ENCODE results near the gene WDR38. TPM values are rescaled to one million over a fixed set of nuclear protein-coding genes. Genes with fewer than 3 reads are reported as not detected.

Gene WDR38
- total and polyA plus RNA-seq, 2 of the 13 experiments (the other 11 are each of a cell fraction or from before 2014, with no cell fraction given) = not detected

GRCh38 chr9:124818431-124819281 lies 34.6 kb upstream of the WDR38 start (continued):
- TF ChIP-seq, protein P1, sequence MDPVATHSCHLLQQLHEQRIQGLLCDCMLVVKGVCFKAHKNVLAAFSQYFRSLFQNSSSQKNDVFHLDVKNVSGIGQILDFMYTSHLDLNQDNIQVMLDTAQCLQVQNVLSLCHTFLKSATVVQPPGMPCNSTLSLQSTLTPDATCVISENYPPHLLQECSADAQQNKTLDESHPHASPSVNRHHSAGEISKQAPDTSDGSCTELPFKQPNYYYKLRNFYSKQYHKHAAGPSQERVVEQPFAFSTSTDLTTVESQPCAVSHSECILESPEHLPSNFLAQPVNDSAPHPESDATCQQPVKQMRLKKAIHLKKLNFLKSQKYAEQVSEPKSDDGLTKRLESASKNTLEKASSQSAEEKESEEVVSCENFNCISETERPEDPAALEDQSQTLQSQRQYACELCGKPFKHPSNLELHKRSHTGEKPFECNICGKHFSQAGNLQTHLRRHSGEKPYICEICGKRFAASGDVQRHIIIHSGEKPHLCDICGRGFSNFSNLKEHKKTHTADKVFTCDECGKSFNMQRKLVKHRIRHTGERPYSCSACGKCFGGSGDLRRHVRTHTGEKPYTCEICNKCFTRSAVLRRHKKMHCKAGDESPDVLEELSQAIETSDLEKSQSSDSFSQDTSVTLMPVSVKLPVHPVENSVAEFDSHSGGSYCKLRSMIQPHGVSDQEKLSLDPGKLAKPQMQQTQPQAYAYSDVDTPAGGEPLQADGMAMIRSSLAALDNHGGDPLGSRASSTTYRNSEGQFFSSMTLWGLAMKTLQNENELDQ (CRISPR knock-in tag; IDR thresholded peaks at IDR 0.05; ENCODE audit: borderline replicate concordance) = no peak
- TF ChIP-seq SRSF1 (optimal IDR thresholded peaks at IDR 0.05; ENCODE audit: low read depth, low read length) (peak; percentile 37), ZNF678 (CRISPR knock-in tag; IDR thresholded peaks at IDR 0.05) (no peak), CBFB (CRISPR knock-in tag; IDR thresholded peaks at IDR 0.05) (0 out of 2 replicates have a peak, but pooled peaks have one; percentile 19), ZNF644 (CRISPR knock-in tag; IDR thresholded peaks at IDR 0.05; ENCODE audit: low read depth) (peak; percentile 58; the same call in 1 of the 2 replicates), REPIN1 (CRISPR knock-in tag; IDR thresholded peaks at IDR 0.05; ENCODE audit: borderline replicate concordance, low read depth) (no peak; the same call in 1 of the 2 replicates), ZFP36 (IDR thresholded peaks at IDR 0.05; ENCODE audit: borderline replicate concordance, low read depth, low read length, partially characterized antibody) (peak; percentile 58), PAX8 (CRISPR knock-in tag; IDR thresholded peaks at IDR 0.05; ENCODE audit: borderline replicate concordance) (0 out of 2 replicates have a peak, but pooled peaks have one; percentile 48), WIZ (CRISPR knock-in tag; IDR thresholded peaks at IDR 0.05) (0 out of 2 replicates have a peak, but pooled peaks have one; percentile 33), CCAR2 (optimal IDR thresholded peaks at IDR 0.05; ENCODE audit: low read depth, low read length) (no peak), HNF4A (CRISPR knock-in tag; IDR thresholded peaks at IDR 0.05) (peak; percentile 54; the same call in 1 of the 2 replicates), KDM4B (CRISPR knock-in tag; IDR thresholded peaks at IDR 0.05) (0 out of 2 replicates have a peak, but pooled peaks have one; percentile 27), SMAD1 (CRISPR knock-in tag; IDR thresholded peaks at IDR 0.05; ENCODE audit: borderline replicate concordance, low read depth) (peak; percentile 21; the same call in 1 of the 2 replicates), HINFP (CRISPR knock-in tag; IDR thresholded peaks at IDR 0.05; ENCODE audit: low read depth) (peak; percentile 72; the same call in 1 of the 2 replicates), ZNF703 (CRISPR knock-in tag; IDR thresholded peaks at IDR 0.05; ENCODE audit: borderline replicate concordance) (no peak)
- TF ChIP-seq, protein P2, sequence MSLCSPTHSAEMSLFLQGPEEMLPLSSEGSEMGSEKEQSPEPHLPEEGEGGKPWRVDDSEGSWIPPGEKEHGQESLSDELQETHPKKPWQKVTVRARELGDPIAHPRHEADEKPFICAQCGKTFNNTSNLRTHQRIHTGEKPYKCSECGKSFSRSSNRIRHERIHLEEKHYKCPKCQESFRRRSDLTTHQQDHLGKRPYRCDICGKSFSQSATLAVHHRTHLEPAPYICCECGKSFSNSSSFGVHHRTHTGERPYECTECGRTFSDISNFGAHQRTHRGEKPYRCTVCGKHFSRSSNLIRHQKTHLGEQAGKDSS (CRISPR knock-in tag; IDR thresholded peaks at IDR 0.05; ENCODE audit: borderline replicate concordance, low read depth) = no peak
- TF ChIP-seq, protein P3, sequence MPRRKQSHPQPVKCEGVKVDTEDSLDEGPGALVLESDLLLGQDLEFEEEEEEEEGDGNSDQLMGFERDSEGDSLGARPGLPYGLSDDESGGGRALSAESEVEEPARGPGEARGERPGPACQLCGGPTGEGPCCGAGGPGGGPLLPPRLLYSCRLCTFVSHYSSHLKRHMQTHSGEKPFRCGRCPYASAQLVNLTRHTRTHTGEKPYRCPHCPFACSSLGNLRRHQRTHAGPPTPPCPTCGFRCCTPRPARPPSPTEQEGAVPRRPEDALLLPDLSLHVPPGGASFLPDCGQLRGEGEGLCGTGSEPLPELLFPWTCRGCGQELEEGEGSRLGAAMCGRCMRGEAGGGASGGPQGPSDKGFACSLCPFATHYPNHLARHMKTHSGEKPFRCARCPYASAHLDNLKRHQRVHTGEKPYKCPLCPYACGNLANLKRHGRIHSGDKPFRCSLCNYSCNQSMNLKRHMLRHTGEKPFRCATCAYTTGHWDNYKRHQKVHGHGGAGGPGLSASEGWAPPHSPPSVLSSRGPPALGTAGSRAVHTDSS (CRISPR knock-in tag; conservative IDR thresholded peaks at IDR 0.05) = no peak
- TF ChIP-seq, protein P4, sequence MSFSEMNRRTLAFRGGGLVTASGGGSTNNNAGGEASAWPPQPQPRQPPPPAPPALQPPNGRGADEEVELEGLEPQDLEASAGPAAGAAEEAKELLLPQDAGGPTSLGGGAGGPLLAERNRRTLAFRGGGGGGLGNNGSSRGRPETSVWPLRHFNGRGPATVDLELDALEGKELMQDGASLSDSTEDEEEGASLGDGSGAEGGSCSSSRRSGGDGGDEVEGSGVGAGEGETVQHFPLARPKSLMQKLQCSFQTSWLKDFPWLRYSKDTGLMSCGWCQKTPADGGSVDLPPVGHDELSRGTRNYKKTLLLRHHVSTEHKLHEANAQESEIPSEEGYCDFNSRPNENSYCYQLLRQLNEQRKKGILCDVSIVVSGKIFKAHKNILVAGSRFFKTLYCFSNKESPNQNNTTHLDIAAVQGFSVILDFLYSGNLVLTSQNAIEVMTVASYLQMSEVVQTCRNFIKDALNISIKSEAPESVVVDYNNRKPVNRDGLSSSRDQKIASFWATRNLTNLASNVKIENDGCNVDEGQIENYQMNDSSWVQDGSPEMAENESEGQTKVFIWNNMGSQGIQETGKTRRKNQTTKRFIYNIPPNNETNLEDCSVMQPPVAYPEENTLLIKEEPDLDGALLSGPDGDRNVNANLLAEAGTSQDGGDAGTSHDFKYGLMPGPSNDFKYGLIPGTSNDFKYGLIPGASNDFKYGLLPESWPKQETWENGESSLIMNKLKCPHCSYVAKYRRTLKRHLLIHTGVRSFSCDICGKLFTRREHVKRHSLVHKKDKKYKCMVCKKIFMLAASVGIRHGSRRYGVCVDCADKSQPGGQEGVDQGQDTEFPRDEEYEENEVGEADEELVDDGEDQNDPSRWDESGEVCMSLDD (CRISPR knock-in tag; IDR thresholded peaks at IDR 0.05; ENCODE audit: borderline replicate concordance) = no peak
